A673 (cell line): ENCODE results near the gene CSF3. TPM values are rescaled to one million over a fixed set of nuclear protein-coding genes. Genes with fewer than 3 reads are reported as not detected.

ENCODE experiments used
- BruUV-seq: library from RNA; stranded (reverse); fragments of 400-500 nt; replicated peaks from 2 replicates; lab custom pipeline; 2021; lab: Mats Ljungman, UMichigan
- CTCF ChIA-PET: fragments of 300-600 bp; sonication (Branson Sonifier 250); formaldehyde crosslinking; loops from one replicate; lab custom pipeline; 2022; ENCODE audit warnings: antibody characterized with exemption; lab: Charles Lee
- POLR2A ChIA-PET: fragments of 300-600 bp; sonication (Branson Sonifier 250); formaldehyde crosslinking; loops from one replicate; lab custom pipeline; 2022; ENCODE audit warnings: antibody characterized with exemption; ENCODE audit not compliant: low non-redundant PET; lab: Charles Lee
- DNase-seq: peaks from one replicate; pipeline ENCODE4 v3.0.0-alpha.2; 2015; ENCODE audit warnings: low spot score
- H3K27ac ChIP-seq: fragments of 200-600 bp; sonication (generic); 2 replicates; pipeline ENCODE4 v1.5.1; 2016; ENCODE audit warnings: mixed run types, low read depth, mild to moderate bottlenecking, mixed read lengths, antibody characterized with exemption, low read length; ENCODE audit not compliant: poor library complexity, severe bottlenecking
- H3K27me3 ChIP-seq: fragments of 200-600 bp; sonication (generic); replicated peaks from 2 replicates; pipeline ENCODE4 v1.6.1; 2017; ENCODE audit warnings: mixed run types, low read depth, mild to moderate bottlenecking, mixed read lengths, antibody characterized with exemption, low read length; ENCODE audit not compliant: insufficient read depth, poor library complexity
- H3K36me3 ChIP-seq: fragments of 200-600 bp; sonication (generic); 2 replicates; pipeline ENCODE4 v1.6.1; 2016; ENCODE audit warnings: mixed run types, mild to moderate bottlenecking, mixed read lengths, antibody characterized with exemption, low read length; ENCODE audit not compliant: insufficient read depth, poor library complexity, severe bottlenecking
- H3K4me1 ChIP-seq: fragments of 200-600 bp; sonication (generic); 2 replicates; pipeline ENCODE4 v1.6.1; 2017; ENCODE audit warnings: mixed run types, mild to moderate bottlenecking, mixed read lengths, antibody characterized with exemption, low read length; ENCODE audit not compliant: insufficient read depth, poor library complexity, severe bottlenecking
- H3K4me3 ChIP-seq: fragments of 200-600 bp; sonication (generic); 2 replicates; pipeline ENCODE4 v1.5.1; 2016; ENCODE audit warnings: low read depth, mixed run types, mild to moderate bottlenecking, mixed read lengths, low read length; ENCODE audit not compliant: poor library complexity, severe bottlenecking
- H3K9me3 ChIP-seq: fragments of 200-600 bp; sonication (generic); 2 replicates; pipeline ENCODE4 v1.6.1; 2016; ENCODE audit warnings: mixed run types, low read depth, mild to moderate bottlenecking, mixed read lengths, antibody characterized with exemption, low read length; ENCODE audit not compliant: poor library complexity, severe bottlenecking
- EZH2 ChIP-seq: fragments of 200-600 bp; sonication (generic); IDR thresholded peaks from 2 replicates; pipeline ENCODE4 v1.6.1; 2017; ENCODE audit warnings: borderline replicate concordance, low read depth, mild to moderate bottlenecking, mixed read lengths, antibody characterized with exemption, low read length; ENCODE audit not compliant: poor library complexity, severe bottlenecking
- intact Hi-C: fragments of 100-400 bp; cut with micrococcal nuclease; formaldehyde crosslinking; loops from one replicate; pipeline ENCODE4 v1.10.0; 2022; ENCODE audit not compliant: unreplicated experiment
- total RNA-seq: library from RNA; stranded (reverse); gene quantifications from 2 replicates; pipeline ENCODE4 v1.2.3, GENCODE V29; 2021
- TF ChIP-seq, protein P1 (sequence below): fragments of 300-800, 200-600 bp; sonication (generic); conservative IDR thresholded peaks from 2 replicates; pipeline ENCODE4 v1.5.1; 2017; ENCODE audit warnings: low read depth, mild to moderate bottlenecking, antibody characterized with exemption, low read length, moderate library complexity, mixed read lengths

The CSF3 gene
- total RNA-seq, 1 experiment from 2014 or later, result not detected

DNA sequence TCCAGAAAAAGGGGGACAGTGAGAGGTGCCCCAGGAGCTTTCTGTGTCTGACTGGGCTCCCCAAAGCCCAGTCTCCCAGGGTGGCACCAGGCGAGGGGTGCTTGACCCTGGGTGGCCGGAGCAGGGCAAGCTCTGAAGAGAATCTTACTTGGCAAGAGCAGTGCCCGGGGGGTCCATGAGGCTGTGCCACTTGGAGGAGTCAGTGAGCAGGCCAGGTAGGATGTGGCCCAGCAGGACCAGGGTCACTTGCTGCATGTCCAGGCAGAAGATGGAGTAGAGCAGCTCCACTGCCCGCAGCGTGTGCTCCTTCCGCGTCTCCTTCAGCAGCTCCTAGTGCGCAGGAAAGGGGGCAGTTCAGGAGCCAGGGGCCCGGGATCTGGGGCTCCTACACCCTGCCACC is 7.3 kb downstream of the CSF3 start:
- BruUV-seq, result no TSS peak
- H3K27me3 ChIP-seq, result no peaks in the 10 kb centered on the region
- H3K4me3 ChIP-seq, result no peak overlapping the region
- no peak for DNase-seq
- no peaks in the 10 kb centered on the region for H3K36me3 ChIP-seq
- no peak overlapping the region for H3K27ac ChIP-seq
- intact Hi-C loops, result no loop called here
- CTCF ChIA-PET, result no interaction called here
- no peaks in the 10 kb centered on the region for H3K9me3 ChIP-seq
- POLR2A ChIA-PET, result no interaction called here
- TF ChIP-seq EZH2, result no peak
- TF ChIP-seq, protein P1, sequence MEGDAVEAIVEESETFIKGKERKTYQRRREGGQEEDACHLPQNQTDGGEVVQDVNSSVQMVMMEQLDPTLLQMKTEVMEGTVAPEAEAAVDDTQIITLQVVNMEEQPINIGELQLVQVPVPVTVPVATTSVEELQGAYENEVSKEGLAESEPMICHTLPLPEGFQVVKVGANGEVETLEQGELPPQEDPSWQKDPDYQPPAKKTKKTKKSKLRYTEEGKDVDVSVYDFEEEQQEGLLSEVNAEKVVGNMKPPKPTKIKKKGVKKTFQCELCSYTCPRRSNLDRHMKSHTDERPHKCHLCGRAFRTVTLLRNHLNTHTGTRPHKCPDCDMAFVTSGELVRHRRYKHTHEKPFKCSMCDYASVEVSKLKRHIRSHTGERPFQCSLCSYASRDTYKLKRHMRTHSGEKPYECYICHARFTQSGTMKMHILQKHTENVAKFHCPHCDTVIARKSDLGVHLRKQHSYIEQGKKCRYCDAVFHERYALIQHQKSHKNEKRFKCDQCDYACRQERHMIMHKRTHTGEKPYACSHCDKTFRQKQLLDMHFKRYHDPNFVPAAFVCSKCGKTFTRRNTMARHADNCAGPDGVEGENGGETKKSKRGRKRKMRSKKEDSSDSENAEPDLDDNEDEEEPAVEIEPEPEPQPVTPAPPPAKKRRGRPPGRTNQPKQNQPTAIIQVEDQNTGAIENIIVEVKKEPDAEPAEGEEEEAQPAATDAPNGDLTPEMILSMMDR, result no peak
- H3K4me1 ChIP-seq, result no peaks in the 10 kb centered on the region

DNA sequence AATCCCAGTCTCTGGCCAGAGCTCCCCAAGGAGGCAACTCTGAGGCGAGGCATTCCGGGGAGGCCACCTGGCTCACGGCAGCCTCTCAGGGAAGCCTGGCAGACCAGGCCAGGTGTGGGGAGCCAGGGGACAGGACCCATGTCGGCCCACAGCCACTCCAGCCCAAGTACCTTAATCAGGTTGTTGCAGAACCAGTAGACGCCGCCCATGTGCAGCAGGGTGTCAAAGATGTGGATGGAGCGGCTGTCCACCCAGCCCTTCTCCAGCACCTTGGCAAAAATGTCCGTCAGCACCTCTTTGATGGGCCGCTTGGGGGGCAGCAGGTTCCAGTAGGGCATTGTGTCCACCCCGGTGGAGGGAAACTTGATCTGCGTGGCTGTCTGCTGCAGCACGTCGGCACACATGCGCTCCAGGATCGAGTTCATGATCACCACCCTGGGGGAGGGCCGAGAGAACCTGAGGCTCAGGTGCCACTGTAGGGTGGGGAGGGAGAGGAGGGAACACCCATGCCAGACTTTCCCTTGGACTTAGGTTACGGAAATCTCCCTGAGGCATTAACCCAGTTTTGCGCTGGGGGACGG is 7.8 kb downstream of the CSF3 start:
- TF ChIP-seq EZH2, result no peak
- TF ChIP-seq, protein P1, result no peak
- Histone ChIP-seq H3K36me3 (no peaks in the 10 kb centered on the region), H3K27me3 (no peaks in the 10 kb centered on the region), H3K9me3 (no peaks in the 10 kb centered on the region), H3K4me1 (no peaks in the 10 kb centered on the region), H3K4me3 (no peak overlapping the region), H3K27ac (no peak overlapping the region)
- no peak for DNase-seq
- BruUV-seq, result no TSS peak
- ChIA-PET POLR2A (no interaction called here), CTCF (no interaction called here)
- intact Hi-C loops, result no loop called here

DNA sequence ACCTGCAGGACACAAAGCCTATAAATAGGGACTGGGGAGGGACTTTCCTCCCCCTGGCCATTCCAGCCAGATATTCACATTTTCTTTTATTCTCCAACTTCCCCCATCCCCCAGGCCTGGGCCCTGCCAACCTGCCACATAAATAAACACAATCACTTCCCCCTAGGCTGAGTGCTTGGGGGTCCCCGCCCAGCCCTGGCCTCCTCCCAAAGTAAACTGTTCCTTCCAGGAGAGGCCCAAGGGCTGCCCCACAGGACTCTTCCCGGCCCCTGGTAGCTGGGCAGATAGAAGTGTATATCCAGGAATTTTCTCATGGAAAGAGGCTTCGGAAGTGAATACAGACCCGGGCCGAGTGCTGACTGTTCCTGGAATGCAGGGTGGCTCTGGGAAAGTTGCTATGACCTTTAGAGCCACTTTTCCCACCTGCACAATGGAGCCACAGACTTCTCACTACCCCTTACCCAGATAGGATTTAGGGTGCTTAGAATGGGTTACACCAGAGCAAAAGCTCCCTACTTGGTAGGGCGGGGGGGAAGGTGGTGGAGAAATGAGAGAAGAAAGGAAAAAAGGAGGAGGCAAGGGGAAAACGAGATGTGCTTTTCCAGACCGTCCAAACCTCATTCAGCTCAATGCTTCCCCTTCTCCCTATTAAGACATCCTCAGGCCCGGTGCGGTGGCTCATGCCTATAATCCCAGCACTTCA is 8.5 kb downstream of the CSF3 start:
- Histone ChIP-seq H3K27ac (no peak overlapping the region), H3K27me3 (no peaks in the 10 kb centered on the region), H3K36me3 (no peaks in the 10 kb centered on the region), H3K4me1 (no peaks in the 10 kb centered on the region), H3K4me3 (no peak overlapping the region), H3K9me3 (no peaks in the 10 kb centered on the region)
- intact Hi-C loops, result no loop called here
- TF ChIP-seq EZH2, result no peak
- TF ChIP-seq, protein P1, result no peak
- no peak for DNase-seq
- ChIA-PET POLR2A (no interaction called here), CTCF (no interaction called here)
- no TSS peak for BruUV-seq
